Measurements from ENCODE around the gene ERBIN.

- TF ChIP-seq CTCF (IDR thresholded peaks at IDR 0.05; ENCODE audit: poor library complexity) (no peak), EZH2 (IDR thresholded peaks at IDR 0.05; ENCODE audit: borderline replicate concordance) (no peak), EZH2phosphoT487 (IDR thresholded peaks at IDR 0.05; ENCODE audit: low read depth, severe bottlenecking, unreplicated experiment) (no peak)
These were observed 62.8 kb downstream of the ERBIN start for GRCh38 chr5:65989158-65989557.

All from hepatocyte (in vitro differentiated cells).